GM20000 (cell line): Measurements from ENCODE around the gene MMP14.

Source experiments
- DNase-seq: peaks from one replicate; pipeline ENCODE4 v3.0.0; 2012; ENCODE audit warnings: low spot score
- TF ChIP-seq, protein P1 (sequence below): IDR thresholded peaks from 2 replicates; pipeline ENCODE4 v1.5.1; 2012; ENCODE audit warnings: mild to moderate bottlenecking, control low read depth; ENCODE audit errors: extremely low read depth, missing control alignments

MMP14 gene

DNA sequence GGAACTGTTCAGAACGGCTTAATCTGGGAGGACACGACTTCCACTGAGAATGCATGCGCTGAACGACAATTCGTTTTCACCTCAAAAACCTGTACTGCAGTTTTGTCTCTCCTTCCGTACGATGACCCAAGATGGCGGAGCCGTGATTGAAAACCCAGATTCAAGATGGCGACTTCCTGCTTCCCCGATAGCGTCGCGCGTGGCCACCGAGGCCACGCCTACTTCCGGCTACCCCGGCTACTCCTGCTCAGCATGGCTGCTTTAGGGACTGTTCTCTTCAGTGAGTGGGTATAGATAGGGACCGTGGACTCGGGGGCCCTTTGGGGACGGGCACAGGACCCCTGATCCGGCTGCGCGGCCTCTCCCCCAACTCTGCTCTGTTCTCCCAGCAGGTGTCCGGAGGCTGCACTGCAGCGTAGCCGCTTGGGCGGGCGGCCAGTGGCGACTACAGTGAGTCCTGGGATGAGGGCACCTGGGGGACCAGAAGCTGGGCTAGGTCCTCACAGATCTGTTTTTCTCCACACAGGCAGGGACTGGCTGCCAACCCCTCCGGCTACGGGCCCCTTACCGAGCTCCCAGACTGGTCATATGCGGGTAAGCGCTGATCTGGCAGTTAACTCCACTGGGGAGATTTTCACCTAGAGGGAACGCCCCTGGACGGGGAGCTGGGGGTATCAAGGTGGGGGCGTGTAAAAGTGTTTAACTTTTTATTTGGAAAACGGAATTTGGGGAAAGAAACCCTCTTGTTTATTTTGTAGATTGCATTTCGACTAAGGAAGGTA is 6.5 kb upstream of the MMP14 start, which contains the start of gene MRPL52:
Gene MRPL52, plus strand, starts transcription at position 227 of the 782 bp plus-strand sequence. Its CDS starts 26 bp downstream, at position 253.
- TF ChIP-seq, protein P1, sequence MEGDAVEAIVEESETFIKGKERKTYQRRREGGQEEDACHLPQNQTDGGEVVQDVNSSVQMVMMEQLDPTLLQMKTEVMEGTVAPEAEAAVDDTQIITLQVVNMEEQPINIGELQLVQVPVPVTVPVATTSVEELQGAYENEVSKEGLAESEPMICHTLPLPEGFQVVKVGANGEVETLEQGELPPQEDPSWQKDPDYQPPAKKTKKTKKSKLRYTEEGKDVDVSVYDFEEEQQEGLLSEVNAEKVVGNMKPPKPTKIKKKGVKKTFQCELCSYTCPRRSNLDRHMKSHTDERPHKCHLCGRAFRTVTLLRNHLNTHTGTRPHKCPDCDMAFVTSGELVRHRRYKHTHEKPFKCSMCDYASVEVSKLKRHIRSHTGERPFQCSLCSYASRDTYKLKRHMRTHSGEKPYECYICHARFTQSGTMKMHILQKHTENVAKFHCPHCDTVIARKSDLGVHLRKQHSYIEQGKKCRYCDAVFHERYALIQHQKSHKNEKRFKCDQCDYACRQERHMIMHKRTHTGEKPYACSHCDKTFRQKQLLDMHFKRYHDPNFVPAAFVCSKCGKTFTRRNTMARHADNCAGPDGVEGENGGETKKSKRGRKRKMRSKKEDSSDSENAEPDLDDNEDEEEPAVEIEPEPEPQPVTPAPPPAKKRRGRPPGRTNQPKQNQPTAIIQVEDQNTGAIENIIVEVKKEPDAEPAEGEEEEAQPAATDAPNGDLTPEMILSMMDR, result no peak
- DNase-seq, result peak; percentile 91

DNA sequence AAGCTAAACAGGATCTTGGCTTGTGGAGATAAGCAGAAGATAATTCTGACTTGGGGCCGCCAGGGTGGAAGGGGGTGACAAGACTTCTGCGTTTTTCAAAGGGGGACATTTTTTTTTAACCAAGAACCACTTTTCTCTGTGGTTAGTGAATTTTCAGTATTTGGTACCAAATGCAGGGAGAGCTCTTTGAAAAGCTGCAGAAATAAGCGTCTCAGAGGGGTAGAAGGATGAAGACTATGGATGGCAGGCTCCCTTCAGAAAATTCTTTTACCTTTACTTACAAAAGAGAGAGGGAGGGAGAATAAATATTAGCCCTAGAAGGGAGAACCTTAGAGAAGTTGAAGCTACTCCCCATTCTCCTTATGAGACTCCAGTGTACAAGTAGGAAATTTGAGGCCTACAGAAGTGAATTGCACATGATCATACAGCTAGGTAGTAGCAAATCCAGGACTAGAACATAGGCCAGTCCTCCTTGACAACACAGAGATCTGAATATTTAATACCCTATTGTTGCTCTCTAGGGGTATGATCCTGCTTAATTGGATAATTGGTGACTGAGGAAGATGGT is 5.9 kb upstream of the MMP14 start:
- TF ChIP-seq, protein P1, result no peak
- DNase-seq, result no peak

DNA sequence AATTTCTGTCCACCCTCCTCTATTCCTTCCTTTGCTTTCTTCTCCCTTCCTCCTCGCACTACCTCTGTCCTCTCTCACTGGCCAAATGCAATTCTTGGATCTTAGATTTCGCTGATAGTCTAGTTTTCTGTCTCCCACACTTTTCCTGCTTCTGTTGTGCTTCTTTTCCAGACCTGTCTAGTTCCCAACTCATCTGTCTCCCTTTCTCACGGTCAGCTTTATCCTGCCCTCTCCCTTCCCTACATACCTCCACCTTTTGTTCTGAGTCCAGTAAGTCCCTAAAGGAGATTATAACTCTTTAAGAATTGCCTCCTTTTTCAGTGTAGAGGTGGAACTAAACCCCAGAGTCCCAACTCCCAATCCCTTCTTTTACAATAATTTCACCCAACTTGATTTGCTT is 880 bp upstream of the MMP14 start:
- TF ChIP-seq, protein P1, result no peak
- no peak for DNase-seq

DNA sequence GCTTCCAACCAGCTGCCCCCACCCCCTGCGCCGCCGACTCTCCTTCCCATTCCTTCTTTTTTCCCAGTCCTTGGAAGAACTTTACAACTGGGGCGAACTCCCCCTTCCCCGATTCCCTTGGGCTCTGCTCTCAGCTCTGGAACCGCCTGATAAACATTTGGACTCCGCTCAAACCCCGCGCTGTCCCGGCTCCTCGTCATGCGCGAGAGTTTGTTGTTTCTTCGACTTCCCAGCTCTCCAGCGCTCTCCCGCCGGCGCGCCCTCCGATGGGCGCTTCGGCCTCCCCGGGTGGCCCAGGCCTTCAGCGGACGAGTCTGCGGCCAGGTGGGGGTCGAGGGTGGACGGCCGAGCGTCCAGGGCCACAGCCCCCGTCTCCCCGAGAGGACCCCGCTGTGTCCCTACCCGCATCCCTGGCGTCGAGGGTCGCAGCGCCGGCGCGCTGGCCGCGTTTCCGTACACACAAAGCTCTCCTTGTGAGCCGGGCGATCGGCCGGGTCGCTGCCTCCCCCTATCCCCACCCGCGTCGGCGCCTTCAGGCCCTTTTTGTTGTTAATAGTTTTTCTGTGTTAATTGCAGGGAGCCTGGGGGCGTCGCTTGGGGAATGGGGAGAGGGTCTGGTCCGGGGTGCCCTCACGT is 847 bp downstream of the MMP14 start:
- TF ChIP-seq, protein P1, result no peak

DNA sequence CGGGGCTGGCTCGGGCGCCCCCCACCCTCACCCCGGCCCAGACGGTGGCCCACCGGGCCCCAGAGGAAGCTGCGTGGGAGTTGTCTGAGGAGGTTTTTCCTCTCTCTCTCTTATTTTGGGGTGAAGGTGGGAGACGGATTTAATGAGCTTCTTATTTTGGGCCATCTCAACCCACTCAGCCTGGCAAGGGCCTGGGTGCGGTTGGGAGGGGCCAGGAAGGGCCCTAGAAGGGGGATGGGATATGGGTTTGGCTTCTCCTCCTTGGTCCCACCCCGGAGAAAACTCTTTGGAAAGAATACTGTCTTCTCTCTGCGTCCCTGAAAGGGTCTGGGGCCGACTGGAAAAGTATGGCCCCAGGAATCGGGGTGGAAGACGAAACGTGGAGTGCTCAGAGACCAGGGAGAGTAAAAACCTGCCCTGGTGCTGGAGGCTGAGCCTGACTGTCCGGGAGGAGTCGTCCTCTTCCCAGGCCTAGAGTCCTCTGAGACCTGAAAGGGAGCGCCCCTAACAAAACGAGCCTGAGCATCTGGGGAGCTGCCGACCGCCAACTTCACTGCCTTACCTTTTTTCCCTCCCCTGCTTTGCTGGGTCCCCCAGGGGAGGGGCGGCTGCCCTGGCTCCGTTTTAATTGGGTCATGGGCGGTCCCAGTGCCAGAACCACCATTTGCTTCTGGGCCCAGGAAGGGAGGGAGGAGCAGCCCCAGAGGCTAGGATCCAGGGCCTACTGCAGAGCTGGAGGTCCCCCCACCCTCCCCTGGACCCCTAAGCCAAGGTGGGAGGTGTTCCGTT is 1.6 kb downstream of the MMP14 start:
- TF ChIP-seq, protein P1, result no peak
- DNase-seq, result no peak

More for the DNA sequence above, 847 bp downstream of the MMP14 start:
- DNase-seq, result no peak

DNA sequence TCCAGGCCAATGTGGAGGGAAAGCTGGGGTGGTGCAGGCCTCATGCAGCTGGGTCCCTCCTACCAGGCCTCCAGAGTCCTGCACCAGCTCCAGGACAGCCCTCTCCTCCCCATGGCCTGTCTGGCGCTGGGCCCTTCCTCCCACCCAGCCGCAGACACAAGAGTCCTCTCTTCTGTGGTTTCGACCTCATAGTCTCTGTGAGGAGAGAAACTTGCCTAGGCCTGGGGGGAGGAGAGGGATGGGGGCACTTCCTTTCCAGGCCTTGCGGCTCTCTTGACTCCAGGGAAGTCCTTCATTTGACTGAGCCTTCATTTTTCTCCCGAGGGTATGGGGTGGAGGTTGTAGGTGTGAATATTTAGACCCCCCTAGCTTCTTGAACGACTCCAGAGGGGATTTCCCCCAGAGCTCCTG is 2.3 kb downstream of the MMP14 start:
- DNase-seq, result peak; percentile 68
- TF ChIP-seq, protein P1, result no peak
